GM18502 (cell line): ENCODE measurements around the gene AUH.
A peak's percentile ranks its signal among the peaks of the same experiment; 100 is the strongest.

ENCODE experiments used
- ATAC-seq: cut with Tn5 transposase; IDR thresholded peaks from one replicate; pipeline ENCODE4 v1.9.1; 2021; ENCODE audit warnings: mild to moderate bottlenecking; ENCODE audit not compliant: unreplicated experiment, poor library complexity

The AUH gene

DNA sequence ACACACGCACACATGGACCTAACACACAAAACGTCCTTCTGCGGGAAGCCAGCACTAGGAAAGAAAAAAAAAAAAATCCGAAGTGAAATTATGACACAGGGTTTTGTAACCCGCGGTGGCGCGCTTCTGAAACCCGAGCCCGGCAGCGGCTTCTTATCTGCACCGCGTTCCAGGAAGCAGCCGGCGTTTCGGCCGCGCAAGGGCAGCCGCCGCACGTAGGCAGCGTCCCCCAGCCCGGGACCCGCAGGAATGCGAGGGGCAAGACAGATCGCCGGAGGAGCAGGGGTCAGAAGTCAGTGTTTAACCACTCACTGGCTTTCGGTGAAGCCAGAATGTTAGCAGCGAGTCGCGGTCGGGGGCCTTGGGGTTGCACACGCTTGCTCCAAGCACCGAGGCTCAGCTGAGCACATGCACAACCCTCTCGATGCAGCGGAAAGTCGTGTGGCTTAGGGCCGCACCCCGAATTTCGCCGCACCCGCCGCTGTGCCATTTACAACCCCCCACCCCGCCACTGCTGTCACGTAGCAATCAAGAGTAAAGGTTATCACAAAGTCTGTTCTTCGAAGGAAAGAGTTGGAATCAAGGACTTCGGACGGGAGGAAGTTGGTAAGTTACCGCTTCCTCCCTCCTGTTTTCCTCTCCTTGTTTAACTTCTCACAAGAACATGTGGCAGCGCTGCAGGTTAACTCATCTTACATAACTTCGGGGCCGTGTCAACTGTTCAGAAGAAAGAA is 167.9 kb downstream of the AUH start:
- ATAC-seq, result peak; percentile 74

GRCh38 chr9:91193087-91193657 is 168.5 kb downstream of the AUH start:
- ATAC-seq, result peak; percentile 35

- ATAC-seq, result no peak
Measured at GRCh38 chr9:91192381-91193086, 169.2 kb downstream of the AUH start.

- peak; percentile 42 for ATAC-seq
Measured at GRCh38 chr9:91191411-91192380, 170.0 kb downstream of the AUH start.

DNA sequence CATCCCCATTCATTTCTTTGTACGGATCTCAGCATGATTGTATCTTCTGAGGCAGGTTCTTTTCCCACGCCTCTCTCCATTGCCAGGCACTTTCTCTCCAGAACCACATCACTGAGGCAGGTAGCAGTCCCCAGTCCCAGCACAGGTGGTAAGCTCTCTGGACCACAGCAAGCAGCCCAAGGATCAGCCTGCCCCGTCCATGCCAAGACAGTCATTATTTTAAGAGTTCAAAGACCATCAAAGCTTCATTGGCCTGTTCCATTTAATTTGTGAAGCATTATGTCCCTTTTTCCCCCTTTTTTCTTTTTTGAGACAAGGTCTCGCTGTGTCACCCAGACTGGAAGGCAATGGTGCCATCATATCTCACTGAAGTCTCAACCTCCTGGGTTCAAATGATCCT is 171.7 kb downstream of the AUH start:
- no peak for ATAC-seq

GRCh38 chr9:91188719-91189590 is 172.8 kb downstream of the AUH start:
- no peak for ATAC-seq

DNA sequence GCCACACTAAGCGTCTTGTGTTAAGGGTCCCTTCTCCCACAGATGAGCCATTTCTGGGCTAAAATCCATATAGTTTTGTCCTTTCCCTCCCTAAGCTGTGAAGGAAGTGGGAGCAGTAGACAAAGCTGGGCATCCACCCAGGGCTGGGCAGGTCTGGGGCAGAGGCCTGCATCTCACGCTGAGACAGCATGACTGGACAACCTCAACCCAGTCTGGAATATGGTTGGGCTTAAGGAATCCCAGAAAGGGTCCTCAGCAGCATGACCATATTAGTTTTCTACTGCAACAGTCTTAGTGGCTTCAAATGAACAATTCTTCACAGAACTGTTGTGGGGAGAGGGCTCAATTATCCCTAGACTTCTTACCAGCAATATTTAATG is 173.8 kb downstream of the AUH start:
- no peak for ATAC-seq

GRCh38 chr9:91187311-91187964 is 174.3 kb downstream of the AUH start:
- no peak for ATAC-seq

GRCh38 chr9:91186632-91187108 is 175.0 kb downstream of the AUH start:
- no peak for ATAC-seq

DNA sequence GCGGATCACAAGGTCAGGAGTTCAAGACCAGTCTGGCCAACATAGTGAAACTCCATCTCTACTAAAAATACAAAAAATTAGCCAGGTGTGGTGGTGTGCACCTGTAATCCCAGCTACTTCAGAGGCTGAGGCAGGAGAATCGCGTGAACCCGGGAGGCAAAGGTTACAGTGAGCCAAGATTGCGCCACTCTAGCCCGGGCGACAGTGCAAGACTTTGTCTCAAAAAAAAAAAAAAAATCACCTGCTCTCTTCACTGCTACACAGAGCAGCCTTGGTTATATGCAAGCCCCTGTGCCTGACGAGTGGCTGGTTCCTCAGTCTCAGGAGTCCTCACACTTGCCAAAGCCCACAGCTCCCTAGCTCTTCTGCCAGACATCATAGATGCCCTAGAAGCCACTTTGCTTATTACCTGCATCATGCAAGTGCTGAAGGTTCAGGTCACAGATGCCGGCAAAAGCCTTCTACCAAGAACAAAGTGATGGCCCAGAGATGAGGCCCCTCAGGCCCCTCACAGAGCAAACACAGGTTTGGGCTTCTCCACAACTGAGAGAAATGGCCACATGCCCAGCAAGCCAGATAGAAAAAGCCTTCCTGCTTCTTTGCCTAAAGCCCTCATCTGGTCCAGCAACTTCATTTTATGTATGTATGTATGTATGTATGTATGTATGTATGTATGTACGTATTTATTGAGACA is 176.4 kb downstream of the AUH start:
- no peak for ATAC-seq

DNA sequence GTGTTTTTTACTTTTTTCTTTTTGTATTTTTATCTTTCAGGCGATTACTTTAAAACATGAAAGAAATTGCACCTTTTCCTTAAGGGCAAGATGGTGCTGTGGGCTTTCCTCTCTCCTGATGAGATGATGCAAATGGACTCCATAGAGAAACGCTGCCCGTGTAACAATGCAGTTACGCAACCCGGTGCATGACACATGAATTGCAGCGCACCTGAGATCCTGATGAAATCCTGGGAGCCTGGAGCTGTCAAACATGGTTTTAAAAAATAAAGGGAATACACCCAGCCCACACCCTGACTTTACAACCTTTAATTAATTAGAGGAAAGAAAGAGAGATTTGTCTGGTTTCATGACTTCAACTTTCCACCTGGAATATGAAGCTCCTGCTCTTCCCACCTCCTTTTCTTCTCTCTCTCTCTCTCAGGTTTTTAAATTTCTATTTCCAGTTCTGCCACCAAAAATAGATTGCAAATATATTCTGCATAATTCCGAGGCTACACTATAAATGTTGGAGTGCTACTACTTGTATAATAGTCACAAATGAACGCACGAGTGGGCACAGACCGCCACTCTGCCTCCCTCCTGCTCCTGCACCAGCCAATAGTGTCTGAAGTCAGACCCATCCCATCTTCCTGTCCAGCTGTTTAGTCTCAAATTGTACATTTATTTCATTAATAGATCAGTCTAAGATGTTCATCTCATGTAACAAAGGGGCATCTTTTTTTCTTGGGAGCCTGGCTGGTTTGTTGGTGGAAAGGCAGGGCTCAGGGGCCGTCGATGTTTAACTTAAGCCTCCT is 179.1 kb downstream of the AUH start:
- ATAC-seq, result no peak

- ATAC-seq, result no peak
Measured at GRCh38 chr9:91181541-91181940, 180.2 kb downstream of the AUH start.

DNA sequence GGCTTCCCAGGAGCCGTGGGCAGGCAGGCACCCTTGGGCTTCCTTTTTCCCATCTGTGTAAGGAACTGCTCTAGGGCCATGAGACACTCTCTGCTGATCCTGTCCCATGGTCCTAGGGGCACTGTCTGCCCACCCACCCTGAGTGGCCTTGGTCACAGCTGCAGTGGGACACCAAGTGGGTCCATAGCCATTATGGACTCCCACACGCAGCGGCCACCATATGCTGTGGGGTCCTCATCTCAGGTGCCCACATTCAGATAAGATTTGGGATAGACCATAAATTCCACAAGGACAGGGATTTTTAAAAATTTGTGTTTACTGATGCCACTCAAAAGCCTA is 180.8 kb downstream of the AUH start:
- ATAC-seq, result no peak

DNA sequence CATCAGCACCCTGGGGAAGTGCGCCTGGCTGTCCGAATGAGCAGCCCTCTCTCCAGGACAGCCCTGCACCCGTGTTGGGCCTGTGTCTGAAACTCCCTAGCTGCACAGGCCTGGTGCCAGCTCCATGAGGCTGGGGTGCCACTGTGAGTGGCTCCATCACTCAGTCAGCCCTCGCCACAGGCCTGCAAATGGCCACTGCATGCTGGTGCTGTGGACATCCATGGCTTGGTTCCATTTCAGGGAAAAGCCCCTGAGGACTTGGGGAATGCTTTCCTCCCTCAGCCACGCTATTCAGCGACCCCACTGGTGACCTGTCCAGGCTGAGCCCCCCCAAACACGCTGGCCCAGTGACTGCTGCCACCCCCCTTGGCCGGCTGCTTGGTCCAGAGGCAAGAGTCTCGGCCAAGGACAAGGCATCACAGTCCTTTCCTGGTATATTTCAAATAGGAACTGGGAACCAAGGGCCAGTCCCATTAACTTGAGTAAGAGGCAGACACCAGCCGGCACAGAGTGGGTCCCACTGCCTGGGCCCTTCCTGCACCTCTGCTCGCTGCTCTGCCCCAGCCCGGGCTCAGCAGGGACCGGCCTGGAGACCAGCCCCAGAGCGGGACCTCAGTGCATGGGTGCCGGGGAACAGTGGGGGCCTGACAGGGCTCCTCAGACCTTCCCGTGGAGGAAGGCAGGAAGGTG is 181.3 kb downstream of the AUH start:
- no peak for ATAC-seq

DNA sequence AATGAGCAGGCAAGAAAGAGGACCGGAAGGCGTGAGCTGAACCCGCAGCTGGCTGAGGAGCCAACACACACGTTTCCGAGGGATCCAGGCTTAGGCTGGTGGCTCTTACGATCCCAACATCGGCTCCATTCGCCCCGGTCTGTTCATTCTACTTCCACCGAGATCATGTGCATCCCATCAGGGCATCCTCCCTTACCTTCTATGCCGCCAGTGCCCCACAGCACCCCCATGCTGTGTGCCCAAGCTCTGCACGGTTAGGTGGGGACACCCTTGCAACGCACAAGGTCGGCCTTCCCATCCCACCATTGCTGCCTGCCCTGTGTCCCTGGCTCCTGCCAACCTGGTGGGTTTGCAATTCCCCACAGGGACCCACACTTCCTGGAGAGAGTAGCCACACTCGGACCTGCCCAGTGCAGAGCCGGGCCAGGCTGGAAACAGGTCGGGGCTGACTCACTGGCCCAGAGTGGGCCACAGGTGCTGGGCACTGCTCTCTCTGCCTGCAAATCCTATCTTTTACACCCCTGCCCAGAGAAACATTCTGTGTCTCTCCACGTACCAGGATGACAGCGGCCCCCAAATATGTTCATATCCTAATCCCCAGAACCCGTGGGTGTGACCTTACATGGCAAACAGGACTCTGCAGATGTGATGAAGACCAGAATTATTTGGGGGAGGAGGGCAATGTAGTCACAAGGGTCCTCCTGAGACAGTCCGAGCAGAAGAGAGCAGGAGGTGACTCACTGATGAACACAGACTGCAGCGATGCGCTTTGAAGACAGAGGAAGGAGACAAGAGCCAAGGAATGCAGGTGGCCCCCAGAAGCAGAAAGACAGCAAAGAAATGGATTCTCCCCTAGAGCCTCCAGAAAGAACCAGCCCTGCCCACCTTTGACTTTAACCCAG is 182.2 kb downstream of the AUH start:
- ATAC-seq, result no peak
